Subcutaneous adipose tissue (tissue), 4 donors: ENCODE results near the gene ZNF782. TPM values are rescaled to one million over a fixed set of nuclear protein-coding genes. Genes with fewer than 3 reads are reported as not detected.

ENCODE experiments used
- total RNA-seq, 4 donors: library from RNA; depleted of rRNA; stranded (reverse); fragments of >200 nt; gene quantifications; one replicate each; pipeline ENCODE4 v1.1.0, GENCODE V29; 2016
- TF ChIP-seq, protein P1 (sequence below): fragments of 450-650 bp; IDR thresholded peaks from one replicate; pipeline ENCODE4 v1.5.1; 2016; ENCODE audit warnings: low read depth, mild to moderate bottlenecking, control low read depth, antibody characterized with exemption, moderate library complexity

The ZNF782 gene
- total RNA-seq, 4 donors from 2014 or later: 8.6 to 16.6 (median 9.6) TPM

- TF ChIP-seq, protein P1, sequence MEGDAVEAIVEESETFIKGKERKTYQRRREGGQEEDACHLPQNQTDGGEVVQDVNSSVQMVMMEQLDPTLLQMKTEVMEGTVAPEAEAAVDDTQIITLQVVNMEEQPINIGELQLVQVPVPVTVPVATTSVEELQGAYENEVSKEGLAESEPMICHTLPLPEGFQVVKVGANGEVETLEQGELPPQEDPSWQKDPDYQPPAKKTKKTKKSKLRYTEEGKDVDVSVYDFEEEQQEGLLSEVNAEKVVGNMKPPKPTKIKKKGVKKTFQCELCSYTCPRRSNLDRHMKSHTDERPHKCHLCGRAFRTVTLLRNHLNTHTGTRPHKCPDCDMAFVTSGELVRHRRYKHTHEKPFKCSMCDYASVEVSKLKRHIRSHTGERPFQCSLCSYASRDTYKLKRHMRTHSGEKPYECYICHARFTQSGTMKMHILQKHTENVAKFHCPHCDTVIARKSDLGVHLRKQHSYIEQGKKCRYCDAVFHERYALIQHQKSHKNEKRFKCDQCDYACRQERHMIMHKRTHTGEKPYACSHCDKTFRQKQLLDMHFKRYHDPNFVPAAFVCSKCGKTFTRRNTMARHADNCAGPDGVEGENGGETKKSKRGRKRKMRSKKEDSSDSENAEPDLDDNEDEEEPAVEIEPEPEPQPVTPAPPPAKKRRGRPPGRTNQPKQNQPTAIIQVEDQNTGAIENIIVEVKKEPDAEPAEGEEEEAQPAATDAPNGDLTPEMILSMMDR: no peak
Measured at GRCh38 chr9:96858670-96859069, 4.4 kb upstream of the ZNF782 start.

DNA sequence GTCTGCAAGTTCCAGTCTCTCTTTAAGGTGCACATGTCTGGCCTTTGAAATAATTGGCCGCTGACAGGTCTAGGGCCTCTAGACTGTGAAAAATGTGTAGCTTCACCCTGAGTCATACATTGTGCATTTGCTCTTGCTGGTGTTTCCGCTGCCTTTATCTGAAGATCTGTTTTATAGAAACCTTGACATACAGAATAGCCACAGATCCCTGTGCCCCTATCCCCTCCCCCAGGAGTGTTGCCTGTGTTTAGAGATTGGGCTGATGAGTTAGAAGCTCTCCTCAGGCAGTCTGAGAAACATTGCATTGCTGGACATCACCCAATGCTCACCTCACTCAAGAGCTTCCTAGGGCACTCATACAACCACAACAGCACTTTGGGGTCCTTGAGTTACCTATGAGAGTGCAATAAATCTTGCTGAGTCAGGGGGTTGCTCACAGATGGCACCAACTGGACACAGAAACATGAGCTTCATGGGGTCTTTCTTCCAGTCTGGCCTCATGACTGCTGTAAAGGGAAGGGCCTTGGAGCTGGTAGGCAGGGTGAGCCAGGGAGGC is 3.8 kb upstream of the ZNF782 start:
- TF ChIP-seq, protein P1: no peak

DNA sequence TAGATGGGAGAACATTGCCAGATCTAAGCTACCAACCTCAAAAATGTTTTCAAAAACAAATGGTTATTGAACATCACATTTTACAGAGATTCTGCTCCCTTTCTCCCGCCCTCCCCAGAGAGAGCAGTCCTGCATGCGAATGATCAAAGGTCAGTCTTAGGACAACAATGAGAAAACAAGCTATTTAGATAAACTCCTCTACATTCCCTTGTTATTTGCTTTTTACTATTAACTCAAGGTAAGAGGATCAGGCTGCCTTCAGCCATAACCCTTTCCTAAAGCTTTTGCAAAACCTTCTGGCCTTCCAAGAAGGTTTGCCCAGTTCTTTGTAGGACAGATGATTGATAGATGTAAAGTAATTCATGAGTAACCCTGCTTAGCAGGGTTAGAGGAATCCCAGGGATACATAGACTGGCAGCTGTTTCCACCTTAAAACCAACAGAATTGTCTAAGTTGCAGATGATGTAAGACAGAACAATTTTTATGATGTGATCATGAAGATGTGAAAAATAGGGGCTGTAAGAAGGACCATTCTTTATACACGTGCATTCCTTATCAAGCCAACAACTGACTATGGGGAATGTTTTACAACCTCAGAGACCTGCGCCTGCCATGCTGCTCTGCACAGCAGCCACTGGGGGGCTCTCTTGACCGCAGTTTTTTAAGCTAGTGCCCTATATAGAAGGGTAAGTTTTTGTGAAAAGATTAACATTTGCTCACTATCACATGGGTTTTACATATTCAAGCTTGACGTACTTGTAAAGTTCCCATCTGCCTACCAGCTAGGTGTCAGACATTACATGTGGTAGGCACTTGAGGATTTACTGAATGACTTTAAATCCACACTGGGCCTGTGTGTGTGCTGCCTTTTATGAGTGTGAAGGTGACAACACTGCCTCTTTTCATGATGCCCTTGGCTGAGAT is 2.3 kb upstream of the ZNF782 start:
- TF ChIP-seq, protein P1: no peak

- TF ChIP-seq, protein P1: no peak
Measured at GRCh38 chr9:96854651-96855273, 448 bp upstream of the ZNF782 start.

DNA sequence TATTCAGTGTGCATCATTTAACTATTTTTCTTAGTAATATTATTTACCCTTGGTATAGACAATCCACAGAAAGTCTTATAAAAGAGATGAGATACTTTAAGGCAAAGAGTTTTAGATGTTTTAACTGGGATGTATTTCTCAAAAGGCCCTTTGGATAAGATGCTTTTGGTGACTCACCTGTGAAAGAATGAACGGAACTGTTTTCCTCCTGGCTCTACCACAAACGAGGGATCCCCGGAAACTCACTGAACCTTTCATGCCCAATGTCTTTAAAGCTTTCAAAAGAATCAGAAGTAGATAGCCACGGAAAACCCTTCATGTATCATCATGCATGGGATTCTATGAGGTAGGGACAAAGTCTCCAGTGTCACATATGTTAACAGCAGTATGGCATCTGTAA is 1.6 kb downstream of the ZNF782 start:
- TF ChIP-seq, protein P1: no peak

GRCh38 chr9:96844040-96844439 is 10.3 kb downstream of the ZNF782 start:
- TF ChIP-seq, protein P1: no peak

DNA sequence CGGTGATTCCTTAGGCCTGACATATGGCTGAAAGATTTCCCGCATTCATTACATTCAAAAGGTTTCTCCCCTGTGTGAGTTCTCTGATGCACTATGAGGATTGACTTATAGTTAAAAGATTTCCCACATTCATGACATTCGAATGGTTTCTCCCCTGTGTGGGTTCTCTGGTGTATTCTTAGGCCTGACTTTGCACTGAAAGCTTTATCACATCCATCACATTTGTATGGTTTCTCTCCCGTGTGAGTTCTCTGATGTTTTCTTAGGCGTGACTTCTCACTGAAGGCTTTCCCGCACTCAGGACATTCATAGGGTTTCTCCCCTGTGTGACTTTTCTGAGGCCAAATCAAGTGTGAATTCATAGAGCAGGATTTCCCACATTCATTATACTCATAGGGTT is 35.8 kb downstream of the ZNF782 start:
- TF ChIP-seq, protein P1: no peak
